ENCODE data around the gene ITSN2.

Gene ITSN2

GRCh38 chr2:24313744-24314632 lies 46.3 kb downstream of the ITSN2 start:
- Histone ChIP-seq H3K9me3 (no peaks in the 10 kb centered on the region), H3K36me3 (no peaks in the 10 kb centered on the region; the same call in 1 of the 2 replicates), H3K4me3 (ENCODE audit: low read depth, low read length) (no peak overlapping the region), H3K4me1 (no peaks in the 10 kb centered on the region; the same call in 1 of the 2 replicates), H3K27me3 (no peaks in the 10 kb centered on the region)
- TF ChIP-seq CTCF (IDR thresholded peaks at IDR 0.05; ENCODE audit: low read depth, low read length) = no peak
- DNase-seq = no peak

GRCh38 chr2:24307961-24308360 lies 52.4 kb downstream of the ITSN2 start:
- TF ChIP-seq CTCF (IDR thresholded peaks at IDR 0.05; ENCODE audit: low read depth, low read length) = no peak
- Histone ChIP-seq H3K9me3 (no peaks in the 10 kb centered on the region), H3K27me3 (no peaks in the 10 kb centered on the region), H3K4me1 (no peaks in the 10 kb centered on the region; the same call in 1 of the 2 replicates), H3K36me3 (peaks cover 5% of the 10 kb centered on the region), H3K4me3 (ENCODE audit: low read depth, low read length) (no peak overlapping the region)
- no peak for DNase-seq

GRCh38 chr2:24304631-24305030 lies 55.7 kb downstream of the ITSN2 start:
- H3K36me3 ChIP-seq = peaks cover 5% of the 10 kb centered on the region

GRCh38 chr2:24304098-24304497 lies 56.2 kb downstream of the ITSN2 start:
- peak; percentile 35 for DNase-seq
- no peak overlapping the region for H3K4me3 ChIP-seq (ENCODE audit: low read depth, low read length)
- no peak for TF ChIP-seq CTCF (IDR thresholded peaks at IDR 0.05; ENCODE audit: low read depth, low read length)

More at GRCh38 chr2:24304631-24305030, 55.7 kb downstream of the ITSN2 start:
- no peak for TF ChIP-seq CTCF (IDR thresholded peaks at IDR 0.05; ENCODE audit: low read depth, low read length)
- DNase-seq = no peak
- Histone ChIP-seq H3K4me1 (no peaks in the 10 kb centered on the region; the same call in 1 of the 2 replicates), H3K27me3 (no peaks in the 10 kb centered on the region), H3K9me3 (no peaks in the 10 kb centered on the region), H3K4me3 (ENCODE audit: low read depth, low read length) (no peak overlapping the region)

GRCh38 chr2:24301599-24301998 lies 58.7 kb downstream of the ITSN2 start:
- peaks cover 9% of the 10 kb centered on the region for H3K36me3 ChIP-seq

More at GRCh38 chr2:24304098-24304497, 56.2 kb downstream of the ITSN2 start:
- Histone ChIP-seq H3K36me3 (peaks cover 5% of the 10 kb centered on the region; the same call in 1 of the 2 replicates), H3K4me1 (no peaks in the 10 kb centered on the region; the same call in 1 of the 2 replicates), H3K27me3 (no peaks in the 10 kb centered on the region), H3K9me3 (no peaks in the 10 kb centered on the region)

More at GRCh38 chr2:24301599-24301998, 58.7 kb downstream of the ITSN2 start:
- TF ChIP-seq CTCF (IDR thresholded peaks at IDR 0.05; ENCODE audit: low read depth, low read length) = no peak
- H3K4me1 ChIP-seq = no peaks in the 10 kb centered on the region; the same call in 1 of the 2 replicates
- no peaks in the 10 kb centered on the region for H3K27me3 ChIP-seq
- no peak overlapping the region for H3K4me3 ChIP-seq (ENCODE audit: low read depth, low read length)
- no peak for DNase-seq
- H3K9me3 ChIP-seq = no peaks in the 10 kb centered on the region

Data from BE2C (cell line).